ENCODE results near the gene PXDC1. TPM values are rescaled to one million over a fixed set of nuclear protein-coding genes. Genes with fewer than 3 reads are reported as not detected.
"Not testable (repeated sequence)": the region's sequence is repeated elsewhere in the genome, so short reads cannot be mapped to it uniquely, and the experiment has no call there.

The PXDC1 gene
- total RNA-seq, 4 donors from 2014 or later, result 8.8 to 47.1 (median 19.6) TPM

DNA sequence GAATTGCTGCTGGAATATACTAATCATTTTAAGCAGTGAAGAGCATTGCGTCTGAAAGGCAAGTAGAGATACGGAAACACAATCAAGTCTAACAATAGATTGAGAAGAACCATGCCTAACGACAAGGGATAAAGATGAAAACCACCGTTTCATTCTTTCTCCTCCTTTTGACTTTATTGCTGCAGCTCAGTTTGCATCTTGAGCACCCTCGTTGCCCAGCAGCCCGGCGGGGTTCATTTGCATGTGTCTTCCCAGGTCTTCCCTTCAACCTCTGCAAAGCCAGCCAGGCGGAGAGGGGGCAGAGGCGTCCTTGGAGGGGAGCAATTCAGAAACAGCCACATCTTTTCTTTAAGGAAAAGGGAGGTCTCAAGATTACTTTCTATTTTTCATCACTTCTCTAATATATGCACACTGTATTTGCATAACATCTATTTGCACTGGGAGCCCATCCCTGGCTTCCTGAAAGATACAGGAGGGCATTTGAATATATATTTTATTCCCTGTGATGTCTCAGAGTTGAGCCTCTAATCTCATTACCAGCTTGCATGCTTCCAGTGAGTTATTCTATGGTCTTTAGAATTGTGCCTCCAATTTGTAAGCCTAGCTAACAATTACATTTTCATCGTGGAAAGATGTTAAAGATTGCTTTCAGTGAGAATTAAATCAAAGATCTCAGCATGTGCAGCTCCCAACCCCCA lies 18.7 kb upstream of the PXDC1 start:
- in situ Hi-C loops (cut with MboI; ENCODE audit: low sequenced_read_pairs in 4 of 4), result no loop called here
- H3K27me3 ChIP-seq, result no peaks in the 10 kb centered on the region
- ATAC-seq, result no peak
- TF ChIP-seq POLR2A (IDR thresholded peaks at IDR 0.05) (no peak), CTCF (IDR thresholded peaks at IDR 0.05 in 4 of 5, conservative IDR thresholded peaks at IDR 0.05 in 1 of 5) (no peak)
- no peaks in the 10 kb centered on the region for H3K9me3 ChIP-seq
- H3K4me1 ChIP-seq, result no peaks in the 10 kb centered on the region
- H3K36me3 ChIP-seq, result no peaks in the 10 kb centered on the region
- no peak for DNase-seq
- no peak overlapping the region for H3K4me3 ChIP-seq
- H3K27ac ChIP-seq, result no peak overlapping the region
- intact Hi-C loops (cut with DNase I; ENCODE audit: low total_unique reads), result no loop called here

DNA sequence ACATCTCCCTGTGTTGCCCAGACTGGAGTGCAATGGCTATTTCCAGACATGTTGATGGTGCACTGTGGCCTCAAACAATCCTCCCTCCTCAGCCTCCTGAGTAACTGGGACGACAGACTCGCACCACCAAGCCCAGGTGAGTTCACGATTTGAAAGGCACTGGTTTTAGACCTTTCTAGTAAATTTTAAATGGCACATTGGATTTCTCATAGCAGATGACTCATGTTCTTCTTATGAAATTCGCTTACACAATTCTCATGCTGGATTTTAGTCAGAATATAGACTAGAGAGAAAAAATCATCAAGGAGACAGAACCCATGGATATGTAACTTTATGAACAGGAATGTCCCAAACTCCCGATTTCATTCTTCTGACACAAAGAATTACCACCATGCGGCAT lies 18.1 kb upstream of the PXDC1 start:
- Histone ChIP-seq H3K4me1 (no peaks in the 10 kb centered on the region), H3K27me3 (no peaks in the 10 kb centered on the region), H3K27ac (no peak overlapping the region), H3K4me3 (no peak overlapping the region), H3K36me3 (no peaks in the 10 kb centered on the region), H3K9me3 (no peaks in the 10 kb centered on the region)
- in situ Hi-C loops (cut with MboI; ENCODE audit: low sequenced_read_pairs in 4 of 4) (no loop called here), intact Hi-C loops (cut with DNase I; ENCODE audit: low total_unique reads) (no loop called here)
- TF ChIP-seq CTCF (IDR thresholded peaks at IDR 0.05 in 4 of 5, conservative IDR thresholded peaks at IDR 0.05 in 1 of 5) (no peak), POLR2A (IDR thresholded peaks at IDR 0.05) (no peak)
- DNase-seq, result no peak
- no peak for ATAC-seq

- in situ Hi-C loops (cut with MboI; ENCODE audit: low sequenced_read_pairs in 4 of 4), result no loop called here
- Histone ChIP-seq H3K27me3 (no peaks in the 10 kb centered on the region), H3K36me3 (no peaks in the 10 kb centered on the region), H3K4me3 (no peak overlapping the region), H3K27ac (no peak overlapping the region), H3K4me1 (no peaks in the 10 kb centered on the region), H3K9me3 (no peaks in the 10 kb centered on the region)
- ATAC-seq (no peak), DNase-seq (no peak)
- intact Hi-C loops (cut with DNase I; ENCODE audit: low total_unique reads), result no loop called here
- TF ChIP-seq CTCF (IDR thresholded peaks at IDR 0.05 in 4 of 5, conservative IDR thresholded peaks at IDR 0.05 in 1 of 5) (no peak), POLR2A (IDR thresholded peaks at IDR 0.05) (no peak)
Observed at GRCh38 chr6:3768502-3768901, 17.0 kb upstream of the PXDC1 start.

- ATAC-seq; DNase-seq; H3K36me3 ChIP-seq; H3K9me3 ChIP-seq; in situ Hi-C loops (cut with MboI; ENCODE audit: low sequenced_read_pairs in 4 of 4); H3K27ac ChIP-seq; H3K4me3 ChIP-seq; H3K4me1 ChIP-seq; intact Hi-C loops (cut with DNase I; ENCODE audit: low total_unique reads); H3K27me3 ChIP-seq: not testable (repeated sequence)
Observed at GRCh38 chr6:3767483-3767882, 16.0 kb upstream of the PXDC1 start.

DNA sequence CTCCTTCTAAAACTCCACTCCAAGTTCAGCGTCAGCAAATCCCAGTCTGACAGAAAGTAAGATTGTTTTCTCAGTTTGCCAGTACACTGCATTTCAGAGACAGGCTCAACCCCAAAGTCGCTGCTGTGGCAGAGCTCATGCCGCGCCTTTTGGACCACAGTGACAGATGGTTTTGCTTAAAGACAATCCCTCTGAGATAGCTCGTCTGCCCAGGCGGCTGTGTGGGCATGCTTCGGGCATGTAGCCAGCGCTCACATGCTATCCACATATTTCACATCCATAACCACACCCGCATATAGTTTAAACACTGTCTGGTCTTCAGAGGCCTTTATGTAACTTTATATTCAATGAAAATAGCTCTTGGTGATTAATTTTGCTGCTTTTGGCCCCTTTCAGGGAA lies 14.7 kb upstream of the PXDC1 start:
- no peaks in the 10 kb centered on the region for H3K27me3 ChIP-seq
- H3K9me3 ChIP-seq, result no peaks in the 10 kb centered on the region
- in situ Hi-C loops (cut with MboI; ENCODE audit: low sequenced_read_pairs in 4 of 4) (no loop called here), intact Hi-C loops (cut with DNase I; ENCODE audit: low total_unique reads) (no loop called here)
- no peak overlapping the region for H3K27ac ChIP-seq
- no peak for ATAC-seq
- no peaks in the 10 kb centered on the region for H3K4me1 ChIP-seq
- DNase-seq, result no peak
- H3K36me3 ChIP-seq, result no peaks in the 10 kb centered on the region
- H3K4me3 ChIP-seq, result no peak overlapping the region
- TF ChIP-seq POLR2A (IDR thresholded peaks at IDR 0.05) (no peak), CTCF (IDR thresholded peaks at IDR 0.05 in 4 of 5, conservative IDR thresholded peaks at IDR 0.05 in 1 of 5) (no peak)

All from gastrocnemius medialis (tissue), 4 donors.